ENCODE results near the gene ELF4.

The ELF4 gene

GRCh38 chrX:130032552-130032951 lies 77.7 kb downstream of the ELF4 start:
- no peak for DNase-seq

- no peak for DNase-seq
These were observed 79.5 kb downstream of the ELF4 start for GRCh38 chrX:130030826-130031225.

- DNase-seq = no peak
These were observed 82.1 kb downstream of the ELF4 start for GRCh38 chrX:130028196-130028595.

- DNase-seq = no peak
These were observed 82.7 kb downstream of the ELF4 start for GRCh38 chrX:130027569-130027968.

GRCh38 chrX:130025256-130025655 lies 85.0 kb downstream of the ELF4 start:
- DNase-seq = no peak

GRCh38 chrX:130024127-130024526 lies 86.2 kb downstream of the ELF4 start:
- no peak for DNase-seq

GRCh38 chrX:130020661-130021324 lies 89.5 kb downstream of the ELF4 start:
- DNase-seq = no peak

- no peak for DNase-seq
These were observed 92.2 kb downstream of the ELF4 start for GRCh38 chrX:130018143-130018542.

GRCh38 chrX:130015181-130015580 lies 95.1 kb downstream of the ELF4 start:
- DNase-seq = no peak
